Activated CD8-positive, alpha-beta memory T cell treated with anti-CD3 and anti-CD28 coated beads, Interleukin-2, amount 50 U/mL, for 48 hours (primary cell): Measurements from ENCODE around the gene RUVBL1.

ENCODE experiments used
- DNase-seq: peaks from one replicate; pipeline ENCODE4 v3.0.0-alpha.2; 2020

RUVBL1 gene

DNA sequence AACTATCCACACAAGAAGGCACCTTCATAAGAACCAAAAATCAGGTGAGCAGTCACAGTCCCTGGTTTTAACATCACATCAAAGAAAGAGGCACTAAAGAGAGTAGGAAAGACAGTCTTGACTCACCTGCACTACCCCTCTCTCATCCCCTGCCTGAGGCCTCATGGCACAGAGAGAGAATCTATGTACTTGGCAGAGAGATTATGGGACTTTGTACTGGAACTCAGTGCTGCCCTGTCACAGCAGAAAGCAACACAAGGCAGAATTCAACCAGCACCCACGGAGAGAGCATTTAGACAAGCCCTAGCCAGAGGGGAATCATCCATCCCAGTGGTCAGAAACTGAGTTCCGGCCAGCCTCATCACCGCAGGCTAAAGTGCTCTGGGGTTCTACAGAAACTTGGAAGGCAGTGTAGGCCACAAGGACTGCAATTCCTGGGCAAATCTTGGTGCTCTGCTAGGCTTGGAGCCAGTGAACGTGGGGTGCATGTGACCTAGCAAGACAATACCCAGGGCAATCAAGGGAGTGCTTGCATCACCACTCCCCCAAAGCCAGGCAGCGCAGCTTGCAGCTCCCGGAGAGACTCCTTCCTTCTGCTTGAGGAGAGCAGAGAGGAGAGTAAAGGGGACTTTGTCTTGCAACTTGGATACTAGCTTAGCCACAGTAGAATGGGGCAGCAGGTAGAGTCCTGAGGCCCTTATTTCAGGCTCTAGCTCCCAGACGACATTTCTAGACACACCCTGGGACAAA, 8.5 kb upstream of the RUVBL1 start:
- no peak for DNase-seq

DNA sequence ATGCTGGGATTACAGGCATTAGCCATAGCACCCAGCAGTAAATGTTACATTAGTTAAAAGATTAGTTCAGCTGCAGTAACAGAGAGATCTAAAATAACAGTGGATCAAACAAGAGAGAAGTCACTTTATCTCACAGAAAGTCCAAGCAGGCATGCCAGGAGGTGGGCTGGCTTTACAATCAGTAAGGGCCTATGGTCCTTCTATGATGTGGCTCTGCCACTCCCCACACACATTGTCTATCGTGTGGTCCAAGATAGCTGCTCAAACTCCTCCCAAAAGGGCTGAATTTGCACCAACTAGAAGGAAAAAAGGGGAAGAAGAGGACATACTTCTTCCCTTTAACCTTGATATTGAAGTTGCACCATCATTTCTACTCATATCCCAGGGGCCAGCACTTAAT, 4.6 kb upstream of the RUVBL1 start:
- DNase-seq = no peak

- no peak for DNase-seq
These were observed 3.6 kb upstream of the RUVBL1 start for GRCh38 chr3:128127236-128127635.

DNA sequence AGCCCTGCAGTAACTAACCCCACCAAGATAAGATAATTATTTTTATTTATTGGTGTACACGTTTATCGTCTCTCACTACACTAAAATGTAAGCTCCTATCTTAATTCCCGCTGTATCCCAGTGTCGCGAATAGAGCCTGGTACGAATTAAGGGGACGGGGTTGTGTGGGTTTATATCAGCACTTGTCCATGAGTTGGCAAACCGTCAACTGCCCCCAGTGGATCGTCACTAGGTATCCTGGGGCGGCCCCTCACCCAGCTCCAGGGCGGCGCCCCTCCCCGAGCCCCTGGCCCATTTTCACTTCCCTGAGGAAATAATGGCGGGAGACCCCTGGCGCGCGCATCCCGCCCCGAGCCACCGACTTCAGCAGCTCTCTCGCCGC, 465 bp downstream of the RUVBL1 start:
- no peak for DNase-seq

DNA sequence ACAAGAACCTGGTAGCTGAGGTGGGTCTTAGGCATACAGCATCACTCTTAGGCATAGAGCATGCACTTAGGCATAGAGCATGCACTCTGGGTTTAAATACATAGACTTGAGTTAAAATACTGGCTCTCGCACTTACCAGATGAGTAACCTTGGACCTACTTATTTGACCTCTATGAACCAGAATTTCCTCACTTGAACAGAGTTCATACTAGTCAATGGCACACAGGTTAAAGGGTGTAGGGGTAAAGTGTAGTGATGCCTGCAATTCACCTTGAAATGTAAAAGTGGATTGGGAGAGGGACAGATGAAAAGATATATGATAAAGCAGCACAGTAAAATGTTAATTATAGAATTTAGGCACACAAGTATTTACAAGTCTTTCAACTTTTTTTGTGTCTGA, 1.6 kb downstream of the RUVBL1 start:
- no peak for DNase-seq

- DNase-seq = no peak
These were observed 9.5 kb downstream of the RUVBL1 start for GRCh38 chr3:128113817-128114794.

DNA sequence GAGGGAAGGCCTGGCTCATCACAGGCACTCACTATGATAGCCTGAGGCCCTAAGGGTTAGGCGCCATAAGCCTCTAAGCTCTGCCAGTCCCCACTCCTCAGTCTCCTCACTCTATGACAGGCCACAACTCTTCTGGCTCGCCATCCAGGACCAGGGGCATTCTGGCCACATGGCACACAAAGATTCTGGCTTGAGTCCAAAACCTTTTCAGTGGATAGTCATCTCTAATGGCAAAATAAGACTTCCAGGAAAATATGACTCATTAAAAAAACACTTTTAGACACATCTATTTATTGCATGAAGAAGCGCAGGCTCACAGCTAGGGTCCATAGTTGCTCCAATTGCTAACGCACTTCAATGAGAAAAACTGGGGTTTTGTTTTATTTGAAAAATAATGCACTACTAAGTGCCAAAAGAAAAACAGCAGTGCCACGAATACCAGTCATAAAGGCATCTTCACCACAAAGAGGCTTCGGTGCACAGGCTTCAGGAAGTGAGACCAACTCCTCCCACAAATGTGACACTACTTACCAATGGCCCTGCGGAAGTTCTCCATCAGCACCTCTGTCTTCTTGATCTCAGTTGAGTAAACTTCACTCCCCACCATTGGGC, 11.1 kb downstream of the RUVBL1 start:
- DNase-seq = peak; percentile 64

- no peak for DNase-seq
These were observed 12.5 kb downstream of the RUVBL1 start for GRCh38 chr3:128111147-128111546.

- DNase-seq = no peak
These were observed 15.8 kb downstream of the RUVBL1 start for GRCh38 chr3:128107834-128108233.

GRCh38 chr3:128103136-128103676, 20.4 kb downstream of the RUVBL1 start:
- DNase-seq = no peak

- no peak for DNase-seq
These were observed 23.0 kb downstream of the RUVBL1 start for GRCh38 chr3:128100638-128101037.

GRCh38 chr3:128100161-128100560, 23.5 kb downstream of the RUVBL1 start:
- DNase-seq = no peak

GRCh38 chr3:128098234-128098633, 25.4 kb downstream of the RUVBL1 start:
- DNase-seq = no peak

DNA sequence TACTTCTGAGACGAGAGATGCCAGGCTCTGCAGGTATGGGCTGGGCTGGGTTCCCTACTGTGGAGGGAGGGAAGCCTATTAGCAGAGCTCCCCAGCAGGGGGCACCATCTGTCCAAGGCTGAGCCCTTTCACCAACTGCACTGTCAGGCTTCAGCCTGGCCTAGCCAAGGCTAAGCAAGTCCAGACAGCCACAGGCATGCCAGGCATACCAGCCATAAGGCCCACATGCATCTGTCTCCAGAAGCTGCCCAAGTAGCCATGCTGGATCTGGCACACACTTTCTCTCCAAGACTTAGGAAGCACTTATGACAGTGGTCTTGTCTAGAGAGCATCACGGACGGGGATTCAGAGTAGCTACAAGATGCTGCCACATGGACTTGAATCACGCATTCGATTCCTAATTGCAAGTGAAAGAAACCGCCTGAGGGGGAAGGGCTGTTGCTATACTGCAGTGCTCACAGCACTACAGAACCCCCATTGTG, 28.3 kb downstream of the RUVBL1 start:
- peak; percentile 90 for DNase-seq

DNA sequence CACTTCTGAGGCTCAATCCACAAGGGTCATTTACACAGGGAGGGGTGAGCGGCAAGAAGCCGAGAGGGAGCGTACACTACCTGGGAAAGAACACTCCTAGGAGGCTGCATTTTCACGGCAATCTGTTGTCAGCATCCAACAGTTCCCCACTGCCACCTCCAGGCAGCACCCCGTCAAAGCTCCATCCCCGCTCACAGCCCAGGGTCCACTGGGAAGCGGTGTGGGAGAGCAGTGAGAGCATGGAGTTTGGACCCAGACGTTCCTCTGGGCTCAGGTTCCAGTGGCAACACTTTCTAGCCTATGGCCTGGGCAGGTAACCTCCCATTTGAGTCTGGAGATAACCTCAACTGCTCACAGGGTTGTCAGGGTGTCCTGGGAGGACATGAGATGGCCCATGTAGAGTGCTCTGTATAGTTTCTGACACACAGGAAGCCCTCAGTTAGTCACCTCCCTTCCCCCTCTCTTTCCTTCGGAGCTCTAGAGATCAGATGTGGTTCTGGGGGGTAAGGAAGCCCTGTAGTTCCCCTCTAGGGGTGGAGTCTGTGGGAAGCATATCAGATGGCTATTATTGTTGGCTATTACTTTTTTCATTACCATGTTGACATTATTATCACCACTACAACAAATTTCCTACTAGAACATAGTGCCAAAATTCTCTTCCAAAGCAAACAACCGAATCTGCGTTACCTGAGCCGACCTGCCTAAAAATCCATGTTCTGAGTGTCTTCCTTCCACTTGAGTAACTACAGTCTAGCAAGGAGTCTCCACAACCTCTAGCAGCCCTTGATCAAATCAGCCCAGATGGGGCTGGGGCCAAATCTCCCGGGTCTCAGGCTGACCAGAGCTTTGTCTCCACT, 29.1 kb downstream of the RUVBL1 start:
- no peak for DNase-seq

- no peak for DNase-seq
These were observed 32.0 kb downstream of the RUVBL1 start for GRCh38 chr3:128091586-128091985.

- DNase-seq = no peak
These were observed 34.5 kb downstream of the RUVBL1 start for GRCh38 chr3:128089135-128089534.

GRCh38 chr3:128084675-128085021, 39.0 kb downstream of the RUVBL1 start:
- DNase-seq = no peak

DNA sequence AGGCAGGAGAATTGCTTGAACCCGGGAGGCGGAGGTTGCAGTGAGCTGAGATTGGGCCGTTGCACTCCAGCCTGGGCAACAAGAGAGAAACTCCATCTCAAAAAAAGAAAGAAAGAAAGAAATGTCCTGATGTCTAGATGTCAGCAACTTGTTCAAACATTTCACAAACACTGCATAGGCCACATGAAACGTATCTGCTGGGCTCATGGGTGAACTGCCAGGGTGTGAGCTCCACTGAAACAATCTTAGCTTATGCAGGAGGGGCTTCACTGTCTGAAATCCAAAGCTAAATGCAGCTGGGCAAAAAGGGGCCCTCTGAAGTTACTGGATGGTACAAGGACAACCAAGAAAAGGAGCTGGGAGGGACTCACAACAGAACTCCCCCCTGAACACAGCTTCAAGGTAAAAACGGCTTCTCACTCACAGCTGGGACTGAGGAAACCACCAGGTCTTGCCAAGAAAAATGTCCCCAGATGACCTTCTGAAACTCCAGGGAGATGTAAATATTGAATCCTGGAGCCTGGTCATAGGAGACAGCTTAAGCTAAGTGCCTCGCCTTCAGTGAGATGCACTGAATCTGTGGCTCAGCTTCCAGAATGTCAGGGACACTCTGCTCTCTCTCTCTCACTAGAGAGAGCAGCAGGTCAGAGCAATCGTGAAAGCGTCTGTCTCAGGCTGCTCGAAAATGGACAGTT, 39.5 kb downstream of the RUVBL1 start:
- no peak for DNase-seq

- no peak for DNase-seq
These were observed 40.2 kb downstream of the RUVBL1 start for GRCh38 chr3:128083396-128083795.

GRCh38 chr3:128082546-128082945, 41.1 kb downstream of the RUVBL1 start:
- no peak for DNase-seq

GRCh38 chr3:128081846-128082245, 41.8 kb downstream of the RUVBL1 start:
- DNase-seq = no peak
